NCI-H748 treated with DMSO at 0.1 percent for 48 hours (cell line): ENCODE data around the gene STK24.

Source experiments
- DNase-seq: peaks from one replicate; lab custom pipeline; 2025; lab: John Stamatoyannopoulos, UW

The STK24 gene

GRCh38 chr13:98473135-98473787 is 103.6 kb downstream of the STK24 start:
- DNase-seq, result no peak

- DNase-seq, result no peak
Measured at GRCh38 chr13:98471934-98472333, 105.0 kb downstream of the STK24 start.

- DNase-seq, result no peak
Measured at GRCh38 chr13:98470920-98471319, 106.0 kb downstream of the STK24 start.

DNA sequence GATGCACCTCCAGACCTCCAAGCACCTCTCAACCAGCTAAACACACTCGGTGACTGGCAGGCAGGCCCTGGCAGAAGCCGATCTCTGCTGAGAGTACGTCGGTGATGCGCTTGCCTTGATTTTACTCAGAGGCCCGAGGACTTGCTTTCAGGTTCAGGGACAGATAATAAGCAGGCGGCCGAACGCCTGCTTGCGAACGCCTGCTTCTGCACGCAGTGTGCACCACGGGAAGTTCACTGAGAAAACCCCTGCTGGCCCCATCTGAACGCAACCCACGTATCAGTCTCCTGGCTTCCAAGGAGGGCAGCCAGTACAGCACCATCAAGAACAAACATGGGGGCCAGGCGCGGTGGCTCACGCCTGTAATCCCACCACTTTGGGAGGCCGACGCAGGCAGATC is 108.0 kb downstream of the STK24 start:
- DNase-seq, result no peak

DNA sequence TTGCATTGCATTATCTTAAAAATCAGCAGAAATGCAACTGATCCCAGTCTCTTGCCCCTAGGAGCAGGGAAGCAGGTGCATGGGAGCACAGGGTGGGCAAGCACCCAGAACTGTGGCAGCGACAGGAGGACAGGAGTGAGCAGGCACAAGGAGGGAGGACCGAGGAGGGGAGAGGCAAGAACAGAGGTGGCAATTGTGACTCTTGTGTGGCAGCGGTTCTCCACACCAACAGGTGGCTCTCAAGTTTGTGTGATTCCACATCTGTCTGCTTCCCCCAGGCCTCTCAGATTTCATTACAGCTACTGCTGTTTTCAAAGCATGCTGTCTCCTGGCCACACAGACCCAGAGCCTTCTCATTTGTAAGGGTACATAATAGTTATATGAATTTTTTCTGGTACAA is 108.5 kb downstream of the STK24 start:
- no peak for DNase-seq

DNA sequence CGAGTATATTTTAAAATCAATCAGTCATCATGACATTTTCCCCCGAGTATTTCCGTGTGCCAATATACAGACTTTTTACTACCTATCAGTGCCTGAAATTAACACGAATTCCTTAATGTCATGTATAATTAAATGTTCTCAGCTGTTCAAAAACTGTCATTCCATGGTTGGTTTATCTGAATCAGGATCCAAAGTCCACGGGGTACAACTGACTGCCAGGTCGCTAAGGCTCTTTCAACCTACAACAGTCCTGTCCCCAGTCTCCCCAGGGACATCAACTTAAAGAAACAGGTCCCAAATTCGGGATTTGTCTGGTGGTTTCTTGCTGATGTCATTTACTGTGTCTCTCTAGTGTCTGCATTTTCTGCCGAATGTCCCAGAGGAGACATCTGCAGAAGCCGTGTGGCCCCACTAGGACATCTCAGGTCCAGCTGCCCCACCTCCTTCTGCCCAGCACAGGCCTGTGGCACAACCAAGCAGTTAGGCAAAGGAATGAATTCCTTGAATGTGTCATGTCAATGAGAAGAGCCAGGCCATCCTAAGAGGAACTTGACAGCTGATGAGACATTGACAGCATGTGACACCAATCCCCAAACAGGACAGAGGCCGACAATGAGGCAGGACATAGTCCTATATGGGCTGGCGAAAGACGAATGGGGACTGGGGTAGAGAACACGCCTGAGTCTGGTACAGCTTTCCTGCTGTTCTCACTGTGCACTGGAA is 109.5 kb downstream of the STK24 start:
- DNase-seq, result no peak

GRCh38 chr13:98466634-98467236 is 110.2 kb downstream of the STK24 start:
- no peak for DNase-seq

- DNase-seq, result no peak
Measured at GRCh38 chr13:98462946-98463345, 114.0 kb downstream of the STK24 start.

DNA sequence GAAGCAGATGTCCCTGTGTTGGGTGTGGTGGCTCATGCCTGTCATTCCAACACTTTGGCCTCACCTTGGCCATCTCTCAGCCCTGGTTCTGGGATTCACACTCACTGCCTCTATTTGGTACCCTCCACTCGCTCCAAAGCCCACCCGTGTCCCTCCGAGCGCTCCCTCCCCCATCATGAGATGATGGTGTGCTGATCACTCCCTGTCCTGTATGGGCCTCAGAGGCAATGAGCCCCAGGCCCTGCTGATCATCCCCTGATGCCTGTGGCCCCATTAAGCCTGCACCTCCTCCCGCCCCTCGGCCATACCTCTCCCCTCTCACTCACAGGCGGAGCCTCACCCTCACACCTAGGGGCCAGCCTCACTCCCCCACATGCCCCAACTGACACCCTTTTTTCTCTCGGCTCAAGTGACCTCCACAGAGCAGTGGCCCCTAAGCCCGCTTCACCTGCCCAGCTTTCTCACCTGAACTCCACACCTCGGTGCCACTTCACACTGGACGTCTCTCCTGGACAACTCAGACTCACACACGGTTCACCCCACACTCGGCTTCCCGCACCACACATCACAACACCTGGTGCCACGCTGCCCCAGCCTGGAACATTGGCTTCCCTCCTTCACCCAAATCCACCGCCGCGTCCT is 114.5 kb downstream of the STK24 start:
- DNase-seq, result no peak

- no peak for DNase-seq
Measured at GRCh38 chr13:98461486-98462240, 115.2 kb downstream of the STK24 start.

- no peak for DNase-seq
Measured at GRCh38 chr13:98460516-98460915, 116.4 kb downstream of the STK24 start.

GRCh38 chr13:98459721-98460370 is 117.1 kb downstream of the STK24 start:
- no peak for DNase-seq

- DNase-seq, result no peak
Measured at GRCh38 chr13:98459171-98459681, 117.7 kb downstream of the STK24 start.

DNA sequence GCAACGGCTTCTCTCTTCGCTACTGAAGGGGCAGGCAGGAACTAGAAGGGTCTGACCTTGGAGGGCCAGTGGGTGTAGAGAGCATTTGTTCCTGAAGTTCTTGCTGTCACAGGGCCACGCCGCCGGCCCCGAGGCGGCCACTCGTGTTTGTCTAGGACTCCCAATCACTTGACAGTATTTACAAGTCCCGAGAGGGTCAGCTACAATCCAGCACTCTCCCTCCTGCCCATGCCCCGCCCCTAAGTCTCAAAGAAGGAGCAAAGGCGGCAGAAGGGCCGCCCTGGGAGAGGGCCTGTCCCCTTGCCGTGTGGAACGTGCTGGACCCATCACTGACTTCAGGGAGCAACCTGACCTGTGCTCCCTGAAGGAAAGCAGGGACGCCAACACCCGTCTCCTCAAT is 118.5 kb downstream of the STK24 start:
- no peak for DNase-seq

- DNase-seq, result no peak
Measured at GRCh38 chr13:98457053-98457452, 119.9 kb downstream of the STK24 start.

DNA sequence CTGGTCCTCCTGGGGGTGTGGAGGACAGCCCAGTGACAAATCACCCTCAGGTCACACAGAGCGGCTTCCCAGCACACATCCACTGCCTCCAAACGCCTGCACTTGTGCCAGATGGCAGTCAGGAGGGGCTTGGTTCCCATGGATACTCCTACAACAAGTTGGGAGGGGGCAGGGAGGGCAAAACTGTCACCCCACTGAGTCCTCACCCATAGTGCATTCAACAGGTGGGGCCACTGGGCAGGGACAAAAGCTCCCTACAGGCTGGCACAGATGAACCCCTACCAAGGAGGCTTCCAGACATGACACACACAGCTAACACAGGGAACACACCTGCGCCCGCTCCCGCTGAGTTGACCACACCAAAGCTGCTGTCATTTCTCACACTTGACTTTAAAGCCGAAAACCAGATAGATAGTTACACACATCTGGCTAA is 120.5 kb downstream of the STK24 start:
- no peak for DNase-seq

DNA sequence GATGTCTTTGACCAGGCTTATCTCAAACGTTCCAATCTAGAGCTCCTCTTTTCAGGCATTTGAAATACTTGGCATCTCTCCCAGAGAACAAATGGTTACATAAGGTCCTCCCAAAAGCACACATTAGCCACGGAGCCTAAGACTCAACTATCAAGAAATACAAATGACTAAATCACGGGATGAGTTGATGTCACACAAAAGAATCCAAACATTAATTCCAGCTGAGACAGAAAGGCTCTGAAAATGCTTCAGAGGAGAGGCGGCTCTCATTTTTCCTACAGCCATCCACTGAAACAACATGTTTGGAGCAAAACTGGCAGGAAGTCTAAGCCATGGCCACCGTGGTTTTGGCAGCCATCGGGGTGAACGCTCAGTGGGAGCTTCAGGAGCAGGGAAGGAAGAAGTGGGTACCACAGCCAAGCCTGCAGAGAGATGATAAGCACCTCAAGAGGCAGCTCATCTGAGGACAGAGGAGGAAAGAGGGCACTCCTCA is 122.5 kb downstream of the STK24 start:
- no peak for DNase-seq

- no peak for DNase-seq
Measured at GRCh38 chr13:98452851-98453843, 123.8 kb downstream of the STK24 start.

GRCh38 chr13:98451676-98452470 is 125.0 kb downstream of the STK24 start:
- DNase-seq, result no peak
